Erythroblast (primary cell): ENCODE results near the gene UFM1.

ENCODE experiments used
- GATA1 ChIP-seq: IDR thresholded peaks from 2 replicates; pipeline ENCODE4 v1.6.1; 2011; ENCODE audit warnings: low read depth, mild to moderate bottlenecking, control low read depth, low read length, moderate library complexity
- POLR2A ChIP-seq: IDR thresholded peaks from 2 replicates; pipeline ENCODE4 v1.6.1; 2011; ENCODE audit warnings: mild to moderate bottlenecking, low read length

GRCh38 chr13:38398711-38399493 lies 49.3 kb downstream of the UFM1 start:
- no peak for TF ChIP-seq POLR2A
- TF ChIP-seq GATA1 = no peak
